PFSK-1 (cell line): ENCODE measurements around the gene POLR1D.

ENCODE experiments used
- FOXP2 ChIP-seq: optimal IDR thresholded peaks from 2 replicates; pipeline ENCODE3; 2011; ENCODE audit warnings: borderline replicate concordance, control low read depth, inconsistent platforms; ENCODE audit not compliant: insufficient read depth; ENCODE audit errors: extremely low read length, extremely low read depth
- POLR2AphosphoS5 ChIP-seq: IDR thresholded peaks from 2 replicates; pipeline ENCODE4 v1.6.1; 2012; ENCODE audit warnings: low read depth, mild to moderate bottlenecking, control low read depth, low read length, moderate library complexity
- SIN3A ChIP-seq: IDR thresholded peaks from 2 replicates; pipeline ENCODE4 v1.6.1; 2012; ENCODE audit warnings: mild to moderate bottlenecking, low read length, moderate library complexity, borderline replicate concordance; ENCODE audit not compliant: insufficient read depth
- TAF1 ChIP-seq: IDR thresholded peaks from 2 replicates; pipeline ENCODE4 v1.6.1; 2012; ENCODE audit warnings: low read length, control low read depth, borderline replicate concordance; ENCODE audit not compliant: insufficient read depth
- TF ChIP-seq, protein P1 (sequence below), 2 experiments: IDR thresholded peaks; 2 replicates each; pipeline versions ENCODE4 v1.6.1 to v1.8.0; 2011 to 2012; ENCODE audit warnings: low read depth in 2 of 2, low read length in 2 of 2, control low read depth in 1 of 2, inconsistent platforms in 1 of 2, mild to moderate bottlenecking in 1 of 2, moderate library complexity in 1 of 2; ENCODE audit not compliant: insufficient read depth in 1 of 2

POLR1D gene

DNA sequence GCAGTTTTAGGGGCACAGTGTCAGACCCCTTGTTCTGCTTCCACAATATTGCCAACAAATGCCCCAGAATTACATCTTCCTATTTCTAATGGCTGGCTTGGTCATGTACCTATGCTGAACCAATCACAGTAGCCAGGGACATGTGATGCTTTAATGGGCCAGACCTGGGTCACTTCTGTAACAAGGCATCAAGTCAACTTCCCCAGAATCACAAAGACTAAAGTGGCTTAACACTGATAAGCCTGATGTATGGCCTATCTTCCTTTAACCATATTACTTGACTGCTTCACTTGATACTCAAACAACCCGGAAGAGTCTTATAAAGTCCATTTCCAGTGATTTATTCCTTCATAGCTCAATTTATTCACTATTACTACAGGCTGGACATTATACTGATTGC is 21.0 kb upstream of the POLR1D start:
- no peak for TF ChIP-seq FOXP2
- TF ChIP-seq POLR2AphosphoS5 = no peak
- no peak for TF ChIP-seq SIN3A

DNA sequence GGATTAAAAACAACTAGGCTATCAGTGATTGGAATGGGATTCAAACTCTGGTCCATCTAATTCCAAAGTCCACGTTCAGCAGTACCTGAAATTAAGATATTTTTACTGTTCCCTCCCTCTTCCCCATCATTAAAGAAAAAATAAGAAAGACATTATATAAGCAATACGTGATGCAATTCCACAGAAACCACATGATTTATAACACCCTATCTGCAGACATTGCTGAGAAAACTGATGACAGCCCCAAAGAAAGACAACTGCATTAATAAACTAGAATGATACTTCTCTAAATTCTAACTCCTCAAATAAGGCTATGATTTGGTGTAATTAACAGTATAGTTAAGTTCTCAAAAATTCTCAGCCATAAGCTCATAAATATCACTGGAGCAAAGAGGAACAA is 20.5 kb upstream of the POLR1D start:
- TF ChIP-seq POLR2AphosphoS5 = no peak
- TF ChIP-seq FOXP2 = no peak
- TF ChIP-seq, protein P1, sequence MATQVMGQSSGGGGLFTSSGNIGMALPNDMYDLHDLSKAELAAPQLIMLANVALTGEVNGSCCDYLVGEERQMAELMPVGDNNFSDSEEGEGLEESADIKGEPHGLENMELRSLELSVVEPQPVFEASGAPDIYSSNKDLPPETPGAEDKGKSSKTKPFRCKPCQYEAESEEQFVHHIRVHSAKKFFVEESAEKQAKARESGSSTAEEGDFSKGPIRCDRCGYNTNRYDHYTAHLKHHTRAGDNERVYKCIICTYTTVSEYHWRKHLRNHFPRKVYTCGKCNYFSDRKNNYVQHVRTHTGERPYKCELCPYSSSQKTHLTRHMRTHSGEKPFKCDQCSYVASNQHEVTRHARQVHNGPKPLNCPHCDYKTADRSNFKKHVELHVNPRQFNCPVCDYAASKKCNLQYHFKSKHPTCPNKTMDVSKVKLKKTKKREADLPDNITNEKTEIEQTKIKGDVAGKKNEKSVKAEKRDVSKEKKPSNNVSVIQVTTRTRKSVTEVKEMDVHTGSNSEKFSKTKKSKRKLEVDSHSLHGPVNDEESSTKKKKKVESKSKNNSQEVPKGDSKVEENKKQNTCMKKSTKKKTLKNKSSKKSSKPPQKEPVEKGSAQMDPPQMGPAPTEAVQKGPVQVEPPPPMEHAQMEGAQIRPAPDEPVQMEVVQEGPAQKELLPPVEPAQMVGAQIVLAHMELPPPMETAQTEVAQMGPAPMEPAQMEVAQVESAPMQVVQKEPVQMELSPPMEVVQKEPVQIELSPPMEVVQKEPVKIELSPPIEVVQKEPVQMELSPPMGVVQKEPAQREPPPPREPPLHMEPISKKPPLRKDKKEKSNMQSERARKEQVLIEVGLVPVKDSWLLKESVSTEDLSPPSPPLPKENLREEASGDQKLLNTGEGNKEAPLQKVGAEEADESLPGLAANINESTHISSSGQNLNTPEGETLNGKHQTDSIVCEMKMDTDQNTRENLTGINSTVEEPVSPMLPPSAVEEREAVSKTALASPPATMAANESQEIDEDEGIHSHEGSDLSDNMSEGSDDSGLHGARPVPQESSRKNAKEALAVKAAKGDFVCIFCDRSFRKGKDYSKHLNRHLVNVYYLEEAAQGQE (IDR thresholded peaks at IDR 0.05; ENCODE audit: insufficient read depth in 1 of 2, low read depth in 2 of 2, low read length in 2 of 2) = no peak
- TF ChIP-seq TAF1 = no peak
- TF ChIP-seq SIN3A = no peak

DNA sequence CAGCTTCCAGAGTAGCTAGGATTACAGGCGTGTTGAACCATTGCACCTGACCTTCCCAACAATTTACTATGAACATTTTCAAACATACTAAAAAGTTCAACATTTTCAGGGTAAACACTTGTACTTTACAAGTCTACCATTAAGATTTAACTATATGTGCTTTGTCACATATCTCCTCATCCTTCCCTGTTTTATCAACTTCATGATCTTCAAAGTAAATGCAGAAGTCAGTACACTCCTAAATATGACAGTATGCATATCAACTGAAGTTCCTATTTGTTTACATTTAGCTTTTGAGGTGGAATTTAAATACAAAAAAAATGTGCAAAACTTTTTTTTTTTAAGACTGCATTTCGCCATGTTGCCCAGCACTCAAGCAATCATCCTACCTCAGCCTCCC is 19.9 kb upstream of the POLR1D start:
- TF ChIP-seq TAF1 (no peak), FOXP2 (no peak), POLR2AphosphoS5 (no peak), SIN3A (no peak)
- TF ChIP-seq, protein P1 (IDR thresholded peaks at IDR 0.05; ENCODE audit: insufficient read depth in 1 of 2, low read depth in 2 of 2, low read length in 2 of 2) = no peak

DNA sequence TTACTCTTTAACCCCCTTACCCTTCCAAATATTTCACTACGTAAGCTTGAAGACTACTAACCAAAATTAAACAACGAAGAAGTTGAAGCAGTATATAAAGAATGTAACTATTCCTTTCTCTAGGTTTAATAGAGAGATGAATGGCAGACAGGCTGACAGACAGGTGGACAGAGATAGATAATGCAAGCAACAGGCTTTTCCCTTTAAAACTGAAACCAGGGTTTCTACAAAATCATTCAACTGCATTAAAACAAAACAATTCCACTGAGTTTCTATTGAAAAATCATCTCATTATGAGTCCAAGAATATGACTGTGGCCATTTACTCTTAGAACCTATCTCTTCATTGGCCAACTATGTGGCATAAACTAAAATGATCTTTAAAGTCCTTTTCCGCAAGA is 16.6 kb upstream of the POLR1D start:
- TF ChIP-seq SIN3A = no peak

DNA sequence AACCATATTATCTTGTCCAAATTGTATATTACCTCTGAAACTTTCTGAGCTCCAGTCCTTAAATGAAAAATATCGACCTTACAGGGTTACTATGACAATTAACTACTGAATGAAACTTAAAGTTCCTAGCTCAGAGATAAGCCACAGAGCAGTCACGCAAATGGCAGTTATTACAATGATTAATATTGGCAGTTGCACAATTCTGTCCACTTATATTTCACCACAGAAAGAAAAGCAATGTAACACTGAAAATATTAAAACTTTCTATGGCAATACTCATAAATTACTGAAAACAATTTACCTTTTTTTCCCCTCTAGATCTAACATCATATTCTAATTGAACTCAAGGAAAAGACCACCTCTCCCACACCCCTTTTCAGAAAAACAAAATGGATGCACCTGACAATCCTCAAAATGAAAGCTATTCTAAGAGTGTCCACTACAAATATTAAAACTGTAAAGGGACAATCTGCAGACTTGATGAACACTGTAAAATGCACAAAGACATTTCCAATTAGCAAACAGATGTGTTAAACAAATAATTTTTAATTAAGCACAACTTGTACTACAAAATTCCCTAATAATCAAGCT is 16.0 kb upstream of the POLR1D start:
- TF ChIP-seq FOXP2 = no peak
- no peak for TF ChIP-seq POLR2AphosphoS5
- TF ChIP-seq, protein P1 (IDR thresholded peaks at IDR 0.05; ENCODE audit: insufficient read depth in 1 of 2, low read depth in 2 of 2, low read length in 2 of 2) = no peak
- TF ChIP-seq TAF1 = no peak
- no peak for TF ChIP-seq SIN3A

DNA sequence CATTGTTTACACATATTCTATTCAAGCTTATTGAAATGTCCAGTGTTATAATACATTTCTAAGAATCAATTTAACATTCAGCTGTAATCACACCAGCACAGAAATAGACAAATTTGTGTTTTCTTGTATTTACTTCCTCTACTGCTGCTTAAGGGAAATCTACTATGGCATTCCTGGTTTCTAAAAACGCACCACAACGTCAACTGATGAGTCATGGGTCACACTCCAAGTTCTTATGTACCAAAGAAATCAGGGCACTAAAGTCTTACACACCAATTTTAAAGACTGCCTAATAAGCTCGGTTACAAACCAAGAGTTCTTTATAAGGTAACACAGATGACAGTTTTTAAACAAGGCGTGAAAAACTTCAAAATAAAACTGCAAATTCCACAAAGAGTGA is 14.6 kb upstream of the POLR1D start:
- no peak for TF ChIP-seq TAF1
- no peak for TF ChIP-seq SIN3A
- TF ChIP-seq, protein P1 (IDR thresholded peaks at IDR 0.05; ENCODE audit: insufficient read depth in 1 of 2, low read depth in 2 of 2, low read length in 2 of 2) = no peak
- no peak for TF ChIP-seq POLR2AphosphoS5
- no peak for TF ChIP-seq FOXP2
